Tibial artery (tissue), 4 donors: ENCODE results near the gene ATP23.

ENCODE experiments used
- DNase-seq, 2 donors: peaks; one replicate each; pipeline ENCODE4 v3.0.0-alpha.2; 2019
- H3K27ac ChIP-seq, 2 donors: fragments of 200-600 bp; sonication (generic) in 1 of 2; 1 replicate in 1 of 2; 2 replicates in 1 of 2; pipeline ENCODE4 v1.5.1; 2018 to 2019; ENCODE audit warnings: mild to moderate bottlenecking in 1 of 2
- H3K27me3 ChIP-seq, 2 donors: fragments of 200-600 bp; sonication (generic) in 1 of 2; one replicate each; pipeline versions ENCODE4 v1.5.1 to v1.6.0; 2016 to 2019
- H3K36me3 ChIP-seq, 3 donors: fragments of 200-600 bp; sonication (generic) in 2 of 3; one replicate each; pipeline ENCODE4 v1.5.1; 2016 to 2019; ENCODE audit warnings: mild to moderate bottlenecking in 2 of 3
- H3K4me1 ChIP-seq, 4 donors: fragments of 200-600 bp; sonication (generic) in 2 of 4; 1 replicate in 3 of 4; 2 replicates in 1 of 4; pipeline ENCODE4 v1.5.1; 2016 to 2019
- H3K4me3 ChIP-seq, 2 donors: fragments of 200-600 bp; sonication (generic) in 1 of 2; 1 replicate in 1 of 2; 2 replicates in 1 of 2; pipeline ENCODE4 v1.5.1; 2018 to 2019; ENCODE audit warnings: mild to moderate bottlenecking in 2 of 2
- H3K9me3 ChIP-seq, 3 donors: fragments of 200-600 bp; sonication (generic) in 1 of 3; one replicate each; pipeline ENCODE4 v1.5.1; 2016 to 2019
- intact Hi-C: fragments of 100-400 bp; cut with DNase I; formaldehyde crosslinking; loops from one replicate; pipeline ENCODE4 v1.15.0; 2023; ENCODE audit warnings: low total_unique reads
- TF ChIP-seq, protein P1 (sequence below), 2 experiments: fragments of 200-600 bp in 1 of 2; fragments of 450-650 bp in 1 of 2; IDR thresholded peaks; one replicate each; pipeline ENCODE4 v1.5.1; 2017 to 2019; ENCODE audit warnings: antibody characterized with exemption in 2 of 2, mild to moderate bottlenecking in 1 of 2, moderate library complexity in 1 of 2

ATP23 gene

DNA sequence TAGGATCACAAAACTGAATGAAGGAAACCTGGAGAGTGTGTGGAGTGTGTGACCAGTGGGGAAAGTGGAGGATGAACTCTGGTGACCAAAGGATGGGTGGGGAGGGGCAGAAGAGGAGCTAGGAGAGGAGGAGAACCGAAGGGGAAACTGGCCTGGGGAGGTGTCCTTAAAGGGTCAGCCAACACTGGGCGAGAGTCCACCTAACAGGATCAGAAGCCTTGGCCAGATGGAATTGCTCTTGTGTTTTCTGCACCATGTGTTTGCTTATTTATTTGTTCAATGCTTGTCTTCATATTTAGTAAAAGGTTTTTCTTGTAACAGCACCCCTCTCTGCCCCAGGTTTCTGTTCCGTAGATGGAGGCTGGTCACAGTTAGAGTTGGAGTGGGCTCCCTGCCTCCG, 34.5 kb upstream of the ATP23 start:
- H3K9me3 ChIP-seq: no peaks in the 10 kb centered on the region
- intact Hi-C loops: loop anchor here (5.0 to 10.0 kb wide), 2 partner anchors 105 to 182 kb away; no protein-coding TSS in a partner anchor

DNA sequence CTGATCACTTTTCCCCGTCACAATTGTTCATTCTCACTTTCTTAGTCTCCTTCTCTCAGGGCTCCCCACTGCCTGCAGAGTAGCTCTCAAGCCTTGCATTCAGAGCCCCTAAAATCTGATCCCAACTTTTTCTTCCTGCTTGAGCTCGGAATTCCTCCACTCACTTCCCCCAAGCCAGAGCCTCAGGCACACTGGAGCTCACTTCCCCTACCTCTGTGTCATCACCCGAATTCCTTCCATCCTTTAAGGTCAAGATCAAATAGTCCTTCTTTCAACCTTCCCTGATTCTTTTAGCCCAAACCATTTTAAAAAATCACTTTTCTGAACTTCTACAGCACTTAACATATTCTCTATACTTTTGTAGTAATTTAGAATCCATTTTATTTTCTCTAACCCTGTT, 34.1 kb upstream of the ATP23 start:
- intact Hi-C loops: loop anchor here (5.0 to 10.0 kb wide), 2 partner anchors 105 to 182 kb away; no protein-coding TSS in a partner anchor
- Histone ChIP-seq H3K4me3 (no peak overlapping the region), H3K36me3 (no peaks in the 10 kb centered on the region), H3K4me1 (peaks cover 0 to 16% (median 4%) of the 10 kb centered on the region in 4 donors), H3K27me3 (peaks cover 0 to 8% of the 10 kb centered on the region in 2 donors), H3K9me3 (no peaks in the 10 kb centered on the region), H3K27ac (no peak overlapping the region)
- TF ChIP-seq, protein P1, sequence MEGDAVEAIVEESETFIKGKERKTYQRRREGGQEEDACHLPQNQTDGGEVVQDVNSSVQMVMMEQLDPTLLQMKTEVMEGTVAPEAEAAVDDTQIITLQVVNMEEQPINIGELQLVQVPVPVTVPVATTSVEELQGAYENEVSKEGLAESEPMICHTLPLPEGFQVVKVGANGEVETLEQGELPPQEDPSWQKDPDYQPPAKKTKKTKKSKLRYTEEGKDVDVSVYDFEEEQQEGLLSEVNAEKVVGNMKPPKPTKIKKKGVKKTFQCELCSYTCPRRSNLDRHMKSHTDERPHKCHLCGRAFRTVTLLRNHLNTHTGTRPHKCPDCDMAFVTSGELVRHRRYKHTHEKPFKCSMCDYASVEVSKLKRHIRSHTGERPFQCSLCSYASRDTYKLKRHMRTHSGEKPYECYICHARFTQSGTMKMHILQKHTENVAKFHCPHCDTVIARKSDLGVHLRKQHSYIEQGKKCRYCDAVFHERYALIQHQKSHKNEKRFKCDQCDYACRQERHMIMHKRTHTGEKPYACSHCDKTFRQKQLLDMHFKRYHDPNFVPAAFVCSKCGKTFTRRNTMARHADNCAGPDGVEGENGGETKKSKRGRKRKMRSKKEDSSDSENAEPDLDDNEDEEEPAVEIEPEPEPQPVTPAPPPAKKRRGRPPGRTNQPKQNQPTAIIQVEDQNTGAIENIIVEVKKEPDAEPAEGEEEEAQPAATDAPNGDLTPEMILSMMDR (IDR thresholded peaks at IDR 0.05): no peak
- no peak for DNase-seq

More for the DNA sequence above, 34.5 kb upstream of the ATP23 start:
- H3K4me1 ChIP-seq: peaks cover 0 to 21% (median 8%) of the 10 kb centered on the region in 4 donors
- DNase-seq: no peak
- no peak overlapping the region for H3K4me3 ChIP-seq
- H3K27ac ChIP-seq: no peak overlapping the region
- H3K27me3 ChIP-seq: peaks cover 0 to 8% of the 10 kb centered on the region in 2 donors
- no peaks in the 10 kb centered on the region for H3K36me3 ChIP-seq
- TF ChIP-seq, protein P1 (IDR thresholded peaks at IDR 0.05): no peak

DNA sequence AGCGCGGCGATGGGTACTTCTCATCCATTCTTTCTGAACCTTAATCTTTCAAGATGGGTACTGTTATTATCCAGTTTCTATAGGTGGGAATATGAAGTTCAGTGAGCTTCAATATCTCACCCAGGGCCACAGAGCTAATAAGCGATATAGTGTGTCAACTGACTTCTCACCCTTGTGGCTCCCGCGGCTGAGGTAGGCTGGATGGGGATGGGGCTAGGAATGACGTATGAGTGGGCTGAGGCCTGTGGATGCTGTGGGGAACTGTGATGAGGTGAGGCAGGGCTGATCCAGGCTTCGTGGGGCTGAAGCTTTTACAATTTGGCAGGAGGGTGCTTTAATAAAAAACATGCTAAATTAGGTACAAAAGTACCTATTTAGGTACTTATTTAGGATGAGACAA, 32.9 kb upstream of the ATP23 start:
- no peak for DNase-seq
- peaks cover 0 to 5% (median 2%) of the 10 kb centered on the region in 4 donors for H3K4me1 ChIP-seq
- H3K36me3 ChIP-seq: no peaks in the 10 kb centered on the region
- no peaks in the 10 kb centered on the region for H3K9me3 ChIP-seq
- TF ChIP-seq, protein P1 (IDR thresholded peaks at IDR 0.05): no peak
- intact Hi-C loops: loop anchor here (5.0 to 10.0 kb wide), 2 partner anchors 106 to 184 kb away; no protein-coding TSS in a partner anchor
- H3K27me3 ChIP-seq: peaks cover 0 to 8% of the 10 kb centered on the region in 2 donors
- H3K27ac ChIP-seq: no peak overlapping the region
- no peak overlapping the region for H3K4me3 ChIP-seq

DNA sequence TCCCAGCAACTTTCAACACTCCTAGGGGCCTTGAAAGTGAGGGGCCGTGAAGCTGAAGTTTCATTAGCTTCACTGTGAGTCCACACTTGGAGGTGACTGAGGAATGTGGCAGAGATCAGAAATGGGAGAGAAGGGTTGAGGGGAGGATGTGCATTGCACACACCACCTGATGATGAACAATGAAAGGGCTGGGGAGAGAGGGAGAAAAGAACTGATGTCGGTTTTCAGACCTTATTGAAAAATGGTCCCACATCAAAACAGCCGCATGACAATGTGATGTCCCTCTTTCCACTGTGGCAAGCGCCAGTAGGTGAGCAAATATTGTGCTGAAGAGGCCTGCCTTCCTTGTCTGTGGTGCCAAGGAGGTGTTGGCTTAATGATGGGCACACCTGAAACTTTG, 32.3 kb upstream of the ATP23 start:
- H3K9me3 ChIP-seq: no peaks in the 10 kb centered on the region
- H3K4me3 ChIP-seq: no peak overlapping the region
- H3K36me3 ChIP-seq: no peaks in the 10 kb centered on the region
- DNase-seq: no peak
- peaks cover 0 to 5% (median 2%) of the 10 kb centered on the region in 4 donors for H3K4me1 ChIP-seq
- intact Hi-C loops: loop anchor here (5.0 to 10.0 kb wide), 2 partner anchors 107 to 184 kb away; no protein-coding TSS in a partner anchor
- H3K27me3 ChIP-seq: peaks cover 0 to 8% of the 10 kb centered on the region in 2 donors
- TF ChIP-seq, protein P1 (IDR thresholded peaks at IDR 0.05): no peak
- no peak overlapping the region for H3K27ac ChIP-seq

DNA sequence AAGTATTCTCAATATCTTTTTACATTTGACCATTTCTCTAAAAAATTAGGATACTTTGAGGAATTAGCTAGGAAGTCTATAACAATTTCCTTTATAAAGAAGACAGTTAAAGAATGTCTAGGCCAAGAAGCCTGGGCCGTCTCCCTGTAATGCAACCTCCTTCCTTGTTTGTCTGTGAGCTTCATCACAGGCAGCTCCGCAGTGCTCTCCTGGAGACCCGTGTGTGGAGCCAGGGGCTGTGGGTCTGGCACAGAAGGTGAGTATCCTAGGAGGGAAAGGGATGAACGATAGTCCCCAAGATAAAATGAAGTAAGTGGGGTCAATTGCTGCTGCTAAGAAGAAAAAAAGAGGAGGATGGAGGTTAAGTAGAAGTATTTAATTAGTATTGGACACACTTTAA, 31.8 kb upstream of the ATP23 start:
- no peak overlapping the region for H3K27ac ChIP-seq
- no peaks in the 10 kb centered on the region for H3K36me3 ChIP-seq
- peaks cover 0 to 5% (median 2%) of the 10 kb centered on the region in 4 donors for H3K4me1 ChIP-seq
- TF ChIP-seq, protein P1 (IDR thresholded peaks at IDR 0.05): no peak
- no peak overlapping the region for H3K4me3 ChIP-seq
- no peaks in the 10 kb centered on the region for H3K9me3 ChIP-seq
- H3K27me3 ChIP-seq: peaks cover 0 to 8% of the 10 kb centered on the region in 2 donors
- no peak for DNase-seq
- intact Hi-C loops: loop anchor here (5.0 to 10.0 kb wide), 2 partner anchors 107 to 185 kb away; no protein-coding TSS in a partner anchor
